Stimulated activated CD8-positive, alpha-beta memory T cell treated with anti-CD3 and anti-CD28 coated beads, Interleukin-7, amount 100 ng/mL, for 24 hours (primary cell): ENCODE measurements around the gene CFAP99.
A peak's percentile ranks its signal among the peaks of the same experiment; 100 is the strongest.
"Not testable (repeated sequence)": the region's sequence is repeated elsewhere in the genome, so short reads cannot be mapped to it uniquely, and the experiment has no call there.

Experiments used
- DNase-seq: peaks from one replicate; pipeline ENCODE4 v3.0.0-alpha.2; 2020; ENCODE audit warnings: low read depth

Gene CFAP99

GRCh38 chr4:2428496-2429213 lies 9.9 kb downstream of the CFAP99 start:
- DNase-seq: no peak

GRCh38 chr4:2429945-2430757 lies 11.4 kb downstream of the CFAP99 start:
- not testable (repeated sequence) for DNase-seq

GRCh38 chr4:2432004-2432403 lies 13.2 kb downstream of the CFAP99 start:
- DNase-seq: no peak

- DNase-seq: no peak
Measured at GRCh38 chr4:2432991-2433530, 14.3 kb downstream of the CFAP99 start.

- no peak for DNase-seq
Measured at GRCh38 chr4:2433609-2434350, 15.0 kb downstream of the CFAP99 start.

GRCh38 chr4:2434420-2434819 lies 15.7 kb downstream of the CFAP99 start:
- no peak for DNase-seq

GRCh38 chr4:2436301-2436700 lies 17.5 kb downstream of the CFAP99 start:
- no peak for DNase-seq

GRCh38 chr4:2436761-2437474 lies 18.2 kb downstream of the CFAP99 start:
- DNase-seq: no peak

- no peak for DNase-seq
Measured at GRCh38 chr4:2437475-2438215, 18.9 kb downstream of the CFAP99 start.

- no peak for DNase-seq
Measured at GRCh38 chr4:2438822-2439718, 20.3 kb downstream of the CFAP99 start.

- DNase-seq: peak; percentile 54
Measured at GRCh38 chr4:2441393-2442174, 22.8 kb downstream of the CFAP99 start.

- no peak for DNase-seq
Measured at GRCh38 chr4:2442175-2442993, 23.6 kb downstream of the CFAP99 start.

- DNase-seq: no peak
Measured at GRCh38 chr4:2443061-2443730, 24.4 kb downstream of the CFAP99 start.

- no peak for DNase-seq
Measured at GRCh38 chr4:2443956-2444740, 25.4 kb downstream of the CFAP99 start.

- no peak for DNase-seq
Measured at GRCh38 chr4:2445130-2445529, 26.4 kb downstream of the CFAP99 start.

- DNase-seq: no peak
Measured at GRCh38 chr4:2445571-2445970, 26.8 kb downstream of the CFAP99 start.
